K562 (cell line): ENCODE measurements around the gene PPM1F. TPM values are rescaled to one million over a fixed set of nuclear protein-coding genes. Genes with fewer than 3 reads are reported as not detected.

Experiments used
- ATAC-seq: fragments of 200-7000 bp; cut with Tn5 transposase; 3 replicates; pipeline ENCODE4 v1.9.1; 2020; ENCODE audit warnings: moderate library complexity
- BruUV-seq: library from RNA; stranded (reverse); fragments of 400-500 nt; replicated peaks from 2 replicates; lab custom pipeline; 2021; lab: Mats Ljungman, UMichigan
- CTCF ChIA-PET: fragments of 300-600 bp; formaldehyde crosslinking; extraction: SDS; loops from one replicate; lab custom pipeline; 2021; ENCODE audit warnings: low intra/inter-chr PET ratio; lab: Yijun Ruan, JAX
- POLR2A ChIA-PET: fragments of 300-600, 350-650 bp; sonication (Branson Sonifier 250); formaldehyde crosslinking; extraction: SDS; loops from one replicate; lab custom pipeline; 2021; ENCODE audit warnings: antibody characterized with exemption, inconsistent platforms; lab: Yijun Ruan, JAX
- DNase-seq, 4 experiments: peaks; one replicate each; pipeline versions ENCODE4 v3.0.0 to v3.0.0-alpha.2; 2011 to 2018; ENCODE audit warnings: low spot score in 3 of 4, mixed read lengths in 3 of 4; ENCODE audit errors: extremely low read depth in 1 of 4
- FAIRE-seq: peaks from 2 replicates; lab custom pipeline; 2011; peaks lifted over from hg19 to GRCh38; lab: Jason Lieb, UNC
- H2AFZ ChIP-seq: 2 replicates; pipeline ENCODE4 v1.6.0; 2011; ENCODE audit warnings: low read depth, low read length, control low read depth, inconsistent platforms
- H3K27ac ChIP-seq: fragments of 200-600 bp; 3 replicates; pipeline ENCODE4 v1.8.0; 2011; ENCODE audit warnings: low read depth, mild to moderate bottlenecking, control low read depth, inconsistent platforms, low read length, moderate library complexity, mixed read lengths; ENCODE audit errors: extremely low read depth
- H3K27me3 ChIP-seq, 2 experiments: fragments of 300-600 bp in 1 of 2; 2 replicates in 1 of 2; 3 replicates in 1 of 2; pipeline versions ENCODE4 v1.6.0 to v1.8.0; 2011; ENCODE audit warnings: inconsistent platforms in 2 of 2, low read length in 2 of 2, mild to moderate bottlenecking in 1 of 2, mixed read lengths in 1 of 2, moderate library complexity in 1 of 2; ENCODE audit not compliant: control insufficient read depth in 2 of 2, insufficient read depth in 2 of 2
- H3K36me3 ChIP-seq: fragments of 300-600 bp; 3 replicates; pipeline ENCODE4 v1.8.0; 2011; ENCODE audit warnings: mild to moderate bottlenecking, low read length, inconsistent platforms; ENCODE audit not compliant: control insufficient read depth, insufficient read depth
- H3K4me1 ChIP-seq, 2 experiments: fragments of 200-600 bp in 1 of 2; replicated peaks in 1 of 2; 2 replicates in 1 of 2; 3 replicates in 1 of 2; pipeline versions ENCODE4 v1.5.1 to v1.8.0; 2011; ENCODE audit warnings: inconsistent platforms in 2 of 2, low read length in 2 of 2, mild to moderate bottlenecking in 1 of 2, mixed read lengths in 1 of 2, moderate library complexity in 1 of 2; ENCODE audit not compliant: control insufficient read depth in 2 of 2, insufficient read depth in 2 of 2
- H3K4me2 ChIP-seq: 2 replicates; pipeline ENCODE4 v1.6.1; 2011; ENCODE audit warnings: low read length, control low read depth, inconsistent platforms, mixed read lengths; ENCODE audit not compliant: insufficient read depth
- H3K4me3 ChIP-seq: fragments of 200-600 bp; sonication (generic), shearing (Covaris generic); 2 replicates; pipeline ENCODE4 v1.5.1; 2016; ENCODE audit warnings: control low read depth, inconsistent platforms
- H3K79me2 ChIP-seq: fragments of 200-600 bp; 3 replicates; pipeline ENCODE4 v1.8.0; 2011; ENCODE audit warnings: low read length, inconsistent platforms; ENCODE audit not compliant: control insufficient read depth, insufficient read depth
- H3K9ac ChIP-seq, 2 experiments: 2 replicates each; pipeline versions ENCODE4 v1.6.0 to v1.6.1; 2011; ENCODE audit warnings: low read depth in 2 of 2, low read length in 2 of 2, control low read depth in 1 of 2, inconsistent platforms in 1 of 2, mild to moderate bottlenecking in 1 of 2, mixed read lengths in 1 of 2; ENCODE audit not compliant: insufficient read depth in 1 of 2
- H3K9me1 ChIP-seq: one replicate; pipeline ENCODE4 v1.6.0; 2011; ENCODE audit warnings: inconsistent platforms, mild to moderate bottlenecking, low read length, moderate library complexity; ENCODE audit not compliant: control insufficient read depth, insufficient read depth
- H3K9me3 ChIP-seq: replicated peaks from 2 replicates; pipeline ENCODE4 v1.5.1; 2011; ENCODE audit warnings: low read depth, low read length, inconsistent platforms; ENCODE audit not compliant: control insufficient read depth, insufficient read depth
- H4K20me1 ChIP-seq: replicated peaks from 2 replicates; pipeline ENCODE4 v1.6.1; 2011; ENCODE audit warnings: low read length, inconsistent platforms, mixed read lengths; ENCODE audit not compliant: control insufficient read depth, insufficient read depth
- CREBBP ChIP-seq: IDR thresholded peaks from one replicate; pipeline ENCODE4 v1.6.1; 2012; ENCODE audit warnings: low read depth, mild to moderate bottlenecking, control low read depth, inconsistent platforms, low read length
- NEUROD1 ChIP-seq: fragments of 150-350 bp; IDR thresholded peaks from 2 replicates; pipeline ENCODE4 v1.6.1; 2014; ENCODE audit warnings: borderline replicate concordance, low read length, low read depth; ENCODE audit not compliant: partially characterized antibody
- POLR2G ChIP-seq: fragments of 200-400 bp; formaldehyde crosslinking; IDR thresholded peaks from 2 replicates; pipeline ENCODE4 v1.6.1; 2017; ENCODE audit warnings: low read depth, mild to moderate bottlenecking, antibody characterized with exemption, low read length, moderate library complexity
- PTBP1 ChIP-seq: fragments of 200-400 bp; formaldehyde crosslinking; IDR thresholded peaks from 2 replicates; pipeline ENCODE4 v1.6.1; 2017; ENCODE audit warnings: low read depth, low read length
- SIX5 ChIP-seq, 2 experiments: IDR thresholded peaks; 2 replicates each; pipeline ENCODE4 v1.6.1; 2011; ENCODE audit warnings: low read length in 2 of 2, borderline replicate concordance in 1 of 2, low read depth in 1 of 2, mild to moderate bottlenecking in 1 of 2, moderate library complexity in 1 of 2; ENCODE audit not compliant: insufficient read depth in 1 of 2
- SMC3 ChIP-seq: conservative IDR thresholded peaks from 2 replicates; pipeline ENCODE4 v1.6.1; 2011; ENCODE audit warnings: low read depth, low read length, improper control_type of control experiment; ENCODE audit not compliant: insufficient read depth
- TAF7 ChIP-seq: fragments of 450-650 bp; IDR thresholded peaks from 2 replicates; pipeline ENCODE4 v1.6.1; 2016; ENCODE audit warnings: missing genetic modification characterization, missing compliant biosample characterization
- ZNF253 ChIP-seq: fragments of 250-450 bp; sonication (Bioruptor Pico); conservative IDR thresholded peaks from 2 replicates; pipeline ENCODE4 v1.6.1; 2021; ENCODE audit warnings: mild to moderate bottlenecking
- ZNF431 ChIP-seq: sonication (generic); formaldehyde crosslinking; IDR thresholded peaks from 2 replicates; pipeline ENCODE4 v1.8.0; 2022; ENCODE audit warnings: mild to moderate bottlenecking, missing genetic modification reagents
- WGBS: fragments of 100-300 bp; shearing (Covaris generic); methylation state at CpG from one replicate; pipeline ENCODE4 v1.1.6; 2016; ENCODE audit warnings: low coverage, mixed read lengths; ENCODE audit not compliant: insufficient coverage; ENCODE audit errors: missing lambda C conversion rate; 5-methylcytosine and 5-hydroxymethylcytosine counted together
- in situ Hi-C: fragments of 300-500 bp; cut with MboI; formaldehyde crosslinking; loops from 4 replicates; pipeline ENCODE4 v1.15.0; 2018; ENCODE audit warnings: inconsistent platforms, mixed read lengths
- intact Hi-C: fragments of 100-400 bp; cut with micrococcal nuclease; formaldehyde crosslinking; loops from 2 replicates; pipeline ENCODE4 v1.14.2; 2022
- polyA plus RNA-seq, 8 experiments: library from polyadenylated mRNA; depleted of rRNA in 4 of 8; stranded (reverse) in 5 of 8; unstranded in 3 of 8; fragments of >200 nt; fragmentation: Nextera tagmentation in 2 of 8; fragmentation: Illumina TruSeq in 1 of 8; extraction: Ambion mirVana in 2 of 8; extraction: Trizol in 1 of 8; gene quantifications; 2 replicates each; pipeline versions ENCODE4 v1.2.1 to v1.2.3, GENCODE V29; 2011 to 2014; ENCODE audit warnings: inconsistent platforms in 1 of 8, missing spikeins in 1 of 8
- total RNA-seq, 7 experiments: library from RNA; depleted of rRNA in 6 of 7; stranded (reverse); fragments of >200 nt in 6 of 7; fragmentation: Illumina TruSeq in 2 of 7; extraction: Trizol in 2 of 7; gene quantifications; 2 replicates each; pipeline versions ENCODE4 v1.2.1 to v1.2.3, GENCODE V29; 2011 to 2021; ENCODE audit warnings: low replicate concordance in 1 of 7
- TF ChIP-seq, protein P1 (sequence below), 3 experiments: fragments of 200-800 bp in 1 of 3; sonication (Bioruptor generic) in 1 of 3; sonication (generic) in 1 of 3; formaldehyde crosslinking in 1 of 3; IDR thresholded peaks; 2 replicates each; pipeline versions ENCODE4 v1.6.1 to v1.8.0; 2016 to 2022; ENCODE audit warnings: mild to moderate bottlenecking in 2 of 3, missing compliant biosample characterization in 2 of 3, missing genetic modification characterization in 2 of 3, missing genetic modification reagents in 1 of 3
- TF ChIP-seq, protein P2 (sequence below), 2 experiments: fragments of 200-800 bp in 1 of 2; sonication (Bioruptor generic) in 1 of 2; sonication (generic) in 1 of 2; formaldehyde crosslinking in 1 of 2; IDR thresholded peaks in 1 of 2; conservative IDR thresholded peaks in 1 of 2; 2 replicates each; pipeline versions ENCODE4 v1.5.0 to v1.6.1; 2016 to 2020; ENCODE audit warnings: missing compliant biosample characterization in 1 of 2, missing genetic modification characterization in 1 of 2, missing genetic modification reagents in 1 of 2
- TF ChIP-seq, protein P3 (sequence below): sonication (generic); formaldehyde crosslinking; IDR thresholded peaks from 2 replicates; pipeline ENCODE4 v1.8.1; 2022; ENCODE audit warnings: missing genetic modification reagents
- TF ChIP-seq, protein P4 (sequence below), 2 experiments: fragments of 450-650 bp in 1 of 2; sonication (generic) in 1 of 2; formaldehyde crosslinking; conservative IDR thresholded peaks; 2 replicates each; pipeline versions ENCODE4 v1.4.0 to v1.8.1; 2020 to 2022; ENCODE audit warnings: mild to moderate bottlenecking in 1 of 2, missing genetic modification reagents in 1 of 2
- TF ChIP-seq, protein P5 (sequence below): sonication (generic); formaldehyde crosslinking; IDR thresholded peaks from 2 replicates; pipeline ENCODE4 v1.9.0; 2022; ENCODE audit warnings: mild to moderate bottlenecking, missing genetic modification reagents

The PPM1F gene
- total and polyA plus RNA-seq, 9 of the 15 experiments (the other 6 are each of a cell fraction or from before 2014, with no cell fraction given): 2.1 to 159 (median 64.0) TPM

DNA sequence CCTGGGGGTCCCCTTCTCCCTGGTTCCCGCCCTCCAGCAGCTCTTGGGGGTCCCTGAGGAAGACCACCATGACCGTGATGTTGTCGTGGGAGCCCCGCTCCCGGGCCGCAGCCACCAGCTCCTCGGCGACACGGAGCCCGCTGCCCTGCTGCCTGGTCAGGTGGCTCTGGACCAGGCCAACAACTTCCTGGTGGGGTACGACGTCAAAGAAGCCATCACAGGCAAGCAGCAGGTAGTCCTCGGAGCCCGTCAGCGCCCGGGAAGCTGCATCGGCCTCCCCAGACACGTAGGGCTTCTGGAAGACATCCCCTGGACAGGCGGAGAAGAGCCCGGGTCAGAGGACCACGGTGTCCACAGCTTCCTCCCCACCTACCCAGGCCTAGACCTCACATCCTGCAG, 29.5 kb downstream of the PPM1F start:
- no peak overlapping the region for H3K27ac ChIP-seq
- no peaks in the 10 kb centered on the region for H3K9me3 ChIP-seq
- H3K4me3 ChIP-seq: no peak overlapping the region
- peak overlapping the region in 1 of 2 experiments; percentile 46; a peak in 1 of 4 replicates for H3K9ac ChIP-seq
- WGBS: 89% methylated on average over 21 of the region's 21 CpGs
- H3K4me2 ChIP-seq: no peak overlapping the region
- FAIRE-seq: no peak
- intact Hi-C loops: no loop called here
- no peaks in the 10 kb centered on the region for H3K79me2 ChIP-seq
- peaks cover 19% of the 10 kb centered on the region; the same call in 2 of the 3 replicates for H3K36me3 ChIP-seq
- peaks cover 2 to 54% of the 10 kb centered on the region in 2 experiments; a peak in 3 of 5 replicates for H3K4me1 ChIP-seq
- no peak overlapping the region for H2AFZ ChIP-seq
- CTCF ChIA-PET: interaction anchor here (0.6 to 0.7 kb wide), 2 partner anchors 15 to 1179 kb away, joined by 3 read pairs; no protein-coding TSS in a partner anchor
- H4K20me1 ChIP-seq: peaks cover 27% of the 10 kb centered on the region
- in situ Hi-C loops: no loop called here
- BruUV-seq: no TSS peak
- no peaks in the 10 kb centered on the region for H3K27me3 ChIP-seq
- H3K9me1 ChIP-seq: peaks cover 5% of the 10 kb centered on the region
- no peak for DNase-seq
- no peak for ATAC-seq
- POLR2A ChIA-PET: interaction anchor here (0.6 to 49.7 kb wide), 8 partner anchors 3 to 1396 kb away, joined by 3 to 1041 read pairs (median 4); partner anchors contain the start of genes MAPK1 and PPM1F
- TF ChIP-seq SIX5 (IDR thresholded peaks at IDR 0.05; ENCODE audit: borderline replicate concordance in 1 of 2, insufficient read depth in 1 of 2, low read depth in 1 of 2, low read length in 2 of 2): peak in 1 of 2 experiments; percentile 28; a peak in 1 of 4 replicates
- TF ChIP-seq, protein P1, sequence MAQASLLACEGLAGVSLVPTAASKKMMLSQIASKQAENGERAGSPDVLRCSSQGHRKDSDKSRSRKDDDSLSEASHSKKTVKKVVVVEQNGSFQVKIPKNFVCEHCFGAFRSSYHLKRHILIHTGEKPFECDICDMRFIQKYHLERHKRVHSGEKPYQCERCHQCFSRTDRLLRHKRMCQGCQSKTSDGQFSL (CRISPR knock-in tag; IDR thresholded peaks at IDR 0.05): no peak
- TF ChIP-seq, protein P1 (tag; IDR thresholded peaks at IDR 0.05): peak in 1 of 2 experiments; percentile 39; a peak in 1 of 4 replicates
- TF ChIP-seq ZNF253 (CRISPR knock-in tag): no peak
- TF ChIP-seq PTBP1: peak; percentile 59; the same call in 1 of the 2 replicates
- TF ChIP-seq, protein P2, sequence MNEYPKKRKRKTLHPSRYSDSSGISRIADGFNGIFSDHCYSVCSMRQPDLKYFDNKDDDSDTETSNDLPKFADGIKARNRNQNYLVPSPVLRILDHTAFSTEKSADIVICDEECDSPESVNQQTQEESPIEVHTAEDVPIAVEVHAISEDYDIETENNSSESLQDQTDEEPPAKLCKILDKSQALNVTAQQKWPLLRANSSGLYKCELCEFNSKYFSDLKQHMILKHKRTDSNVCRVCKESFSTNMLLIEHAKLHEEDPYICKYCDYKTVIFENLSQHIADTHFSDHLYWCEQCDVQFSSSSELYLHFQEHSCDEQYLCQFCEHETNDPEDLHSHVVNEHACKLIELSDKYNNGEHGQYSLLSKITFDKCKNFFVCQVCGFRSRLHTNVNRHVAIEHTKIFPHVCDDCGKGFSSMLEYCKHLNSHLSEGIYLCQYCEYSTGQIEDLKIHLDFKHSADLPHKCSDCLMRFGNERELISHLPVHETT (CRISPR knock-in tag; conservative IDR thresholded peaks at IDR 0.05 in 1 of 2, IDR thresholded peaks at IDR 0.05 in 1 of 2): no peak; a peak in 1 of 4 replicates
- 0 out of 2 replicates have a peak, but pooled peaks have one; percentile 9 for TF ChIP-seq SMC3
- no peak for TF ChIP-seq ZNF431 (CRISPR knock-in tag)
- TF ChIP-seq, protein P3, sequence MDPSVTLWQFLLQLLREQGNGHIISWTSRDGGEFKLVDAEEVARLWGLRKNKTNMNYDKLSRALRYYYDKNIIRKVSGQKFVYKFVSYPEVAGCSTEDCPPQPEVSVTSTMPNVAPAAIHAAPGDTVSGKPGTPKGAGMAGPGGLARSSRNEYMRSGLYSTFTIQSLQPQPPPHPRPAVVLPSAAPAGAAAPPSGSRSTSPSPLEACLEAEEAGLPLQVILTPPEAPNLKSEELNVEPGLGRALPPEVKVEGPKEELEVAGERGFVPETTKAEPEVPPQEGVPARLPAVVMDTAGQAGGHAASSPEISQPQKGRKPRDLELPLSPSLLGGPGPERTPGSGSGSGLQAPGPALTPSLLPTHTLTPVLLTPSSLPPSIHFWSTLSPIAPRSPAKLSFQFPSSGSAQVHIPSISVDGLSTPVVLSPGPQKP (CRISPR knock-in tag): 0 out of 2 replicates have a peak, but pooled peaks have one; percentile 29
- TF ChIP-seq TAF7: no peak
- TF ChIP-seq POLR2G: peak; percentile 55; the same call in 1 of the 2 replicates
- no peak for TF ChIP-seq NEUROD1
- TF ChIP-seq, protein P4, sequence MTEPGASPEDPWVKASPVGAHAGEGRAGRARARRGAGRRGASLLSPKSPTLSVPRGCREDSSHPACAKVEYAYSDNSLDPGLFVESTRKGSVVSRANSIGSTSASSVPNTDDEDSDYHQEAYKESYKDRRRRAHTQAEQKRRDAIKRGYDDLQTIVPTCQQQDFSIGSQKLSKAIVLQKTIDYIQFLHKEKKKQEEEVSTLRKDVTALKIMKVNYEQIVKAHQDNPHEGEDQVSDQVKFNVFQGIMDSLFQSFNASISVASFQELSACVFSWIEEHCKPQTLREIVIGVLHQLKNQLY (CRISPR knock-in tag; conservative IDR thresholded peaks at IDR 0.05): 0 out of 4 replicates have a peak, but pooled peaks of 1 of the 2 experiments have one; percentile 35
- no peak for TF ChIP-seq CREBBP
- TF ChIP-seq, protein P5, sequence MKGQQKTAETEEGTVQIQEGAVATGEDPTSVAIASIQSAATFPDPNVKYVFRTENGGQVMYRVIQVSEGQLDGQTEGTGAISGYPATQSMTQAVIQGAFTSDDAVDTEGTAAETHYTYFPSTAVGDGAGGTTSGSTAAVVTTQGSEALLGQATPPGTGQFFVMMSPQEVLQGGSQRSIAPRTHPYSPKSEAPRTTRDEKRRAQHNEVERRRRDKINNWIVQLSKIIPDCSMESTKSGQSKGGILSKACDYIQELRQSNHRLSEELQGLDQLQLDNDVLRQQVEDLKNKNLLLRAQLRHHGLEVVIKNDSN: peak; percentile 42; the same call in 1 of the 2 replicates
